Thymus (tissue), 11 donors: ENCODE measurements around the gene MYLK3. TPM values are rescaled to one million over a fixed set of nuclear protein-coding genes. Genes with fewer than 3 reads are reported as not detected.

Source experiments
- DNase-seq, 9 donors: peaks; one replicate each; pipeline ENCODE4 v3.0.0-alpha.2; 2013; ENCODE audit warnings: low spot score in 9 of 9, low read depth in 6 of 9, missing footprints in 1 of 9
- H3K27ac ChIP-seq, 2 donors: one replicate each; pipeline ENCODE4 v1.5.1; 2013; ENCODE audit warnings: control low read depth in 1 of 2, low read depth in 1 of 2, low read length in 1 of 2, mild to moderate bottlenecking in 1 of 2, moderate library complexity in 1 of 2
- H3K27me3 ChIP-seq, 2 donors: one replicate each; pipeline ENCODE4 v1.5.1; 2013; ENCODE audit warnings: low read length in 1 of 2; ENCODE audit not compliant: control insufficient read depth in 2 of 2, insufficient read depth in 1 of 2
- H3K36me3 ChIP-seq, 2 donors: one replicate each; pipeline ENCODE4 v1.5.1; 2013; ENCODE audit warnings: low read length in 1 of 2, mild to moderate bottlenecking in 1 of 2, moderate library complexity in 1 of 2; ENCODE audit not compliant: control insufficient read depth in 2 of 2, insufficient read depth in 2 of 2
- H3K4me1 ChIP-seq, 2 donors: one replicate each; pipeline ENCODE4 v1.5.1; 2013; ENCODE audit warnings: low read length in 2 of 2; ENCODE audit not compliant: control insufficient read depth in 2 of 2, insufficient read depth in 2 of 2
- H3K4me3 ChIP-seq, 2 donors: one replicate each; pipeline ENCODE4 v1.5.1; 2013; ENCODE audit warnings: low read length in 2 of 2, control low read depth in 1 of 2, mild to moderate bottlenecking in 1 of 2
- H3K9me3 ChIP-seq, 2 donors: one replicate each; pipeline ENCODE4 v1.5.1; 2013; ENCODE audit warnings: low read length in 1 of 2, mild to moderate bottlenecking in 1 of 2; ENCODE audit not compliant: control insufficient read depth in 2 of 2, insufficient read depth in 1 of 2
- WGBS: extraction: QIAGEN DNeasy Blood & Tissue Kit; methylation state at CpG from one replicate; pipeline ENCODE4 v1.1.7; 2013; 5-methylcytosine and 5-hydroxymethylcytosine counted together
- polyA plus RNA-seq: library from polyadenylated mRNA; stranded (reverse); fragments of 200-250 nt; gene quantifications from one replicate; pipeline ENCODE4 v1.2.3, GENCODE V29; 2013
- total RNA-seq: library from RNA; stranded (reverse); fragments of 120-200 nt; gene quantifications from one replicate; pipeline ENCODE4 v1.2.4, GENCODE V29; 2013
- donor health status: healthy.

Gene MYLK3
- total and polyA plus RNA-seq, 2 donors, result 0.09 to 0.21 TPM

DNA sequence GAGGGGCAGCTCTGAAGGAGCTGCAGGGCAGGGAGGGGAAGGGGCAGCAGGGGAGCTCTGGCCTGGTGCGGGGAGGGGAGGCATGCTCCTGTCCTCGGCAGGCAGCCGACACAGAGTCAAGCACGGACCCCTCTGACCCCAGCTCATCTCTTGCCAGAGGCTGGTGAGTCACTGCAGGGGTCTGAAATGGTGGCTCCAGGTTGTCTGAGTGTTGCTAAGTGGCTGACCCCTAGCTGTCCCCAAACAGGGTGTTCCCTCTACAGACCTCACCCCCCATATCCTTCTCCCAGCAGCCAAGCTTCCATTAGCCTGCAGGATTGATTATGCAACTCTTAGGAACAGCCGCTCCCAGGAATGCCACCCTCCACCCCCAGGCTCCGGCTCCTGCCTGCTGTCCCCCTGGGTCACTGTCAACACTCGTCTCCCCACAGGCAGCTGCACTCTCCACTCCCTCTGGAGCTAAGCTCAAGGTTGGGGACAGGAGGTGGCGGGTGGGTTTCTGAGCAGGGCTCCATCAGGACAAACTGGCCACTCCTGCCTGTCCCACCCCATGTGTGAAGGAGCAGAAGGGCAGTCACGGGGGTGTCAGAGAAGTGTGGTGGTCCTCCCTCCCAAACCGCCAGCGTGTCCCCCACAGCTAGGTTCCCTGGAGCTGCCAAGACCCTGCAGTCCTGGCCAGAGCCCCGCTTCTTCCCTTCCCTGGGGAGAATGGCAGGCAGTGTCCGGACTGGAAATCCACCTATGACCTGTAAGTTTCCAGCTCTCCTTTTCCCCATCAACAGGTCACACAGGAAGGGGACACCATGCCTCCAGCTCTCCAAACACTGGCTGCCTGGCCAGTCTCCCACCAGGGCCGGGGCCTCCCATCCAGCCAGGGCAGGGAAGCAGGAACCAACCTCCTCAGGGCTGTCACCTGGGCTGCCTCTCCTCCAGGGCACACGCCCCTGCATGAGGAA is 1.0 kb downstream of the MYLK3 start:
- H3K27me3 ChIP-seq, result no peaks in the 10 kb centered on the region
- no peak for DNase-seq

DNA sequence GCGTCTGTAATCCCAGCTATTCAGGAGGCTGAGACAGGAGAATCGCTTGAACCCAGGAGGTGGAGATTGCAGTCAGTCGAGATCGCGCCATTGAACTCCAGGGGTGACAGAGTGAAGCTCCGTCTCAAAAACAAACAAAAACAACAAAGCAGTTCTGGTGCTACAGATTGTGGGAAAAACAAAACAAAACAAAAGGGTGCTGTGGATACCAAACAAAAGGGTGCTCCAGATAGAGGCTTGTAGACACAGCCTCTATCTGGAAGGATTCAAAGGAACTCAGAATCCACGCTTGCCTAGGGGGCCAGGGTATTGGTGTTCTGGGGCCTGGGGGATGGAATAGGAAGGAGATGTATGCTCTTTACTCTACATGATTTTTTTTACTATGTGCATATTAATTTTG is 2.5 kb downstream of the MYLK3 start:
- Histone ChIP-seq H3K4me1 (no peaks in the 10 kb centered on the region), H3K4me3 (no peak overlapping the region), H3K36me3 (no peaks in the 10 kb centered on the region), H3K27me3 (no peaks in the 10 kb centered on the region), H3K9me3 (no peaks in the 10 kb centered on the region), H3K27ac (no peak overlapping the region)
- WGBS, result 97% methylated on average over 7 of the region's 7 CpGs
- DNase-seq, result no peak

More for the DNA sequence above, 1.0 kb downstream of the MYLK3 start:
- no peak overlapping the region for H3K27ac ChIP-seq
- WGBS, result 96% methylated on average over 15 of the region's 15 CpGs
- H3K9me3 ChIP-seq, result no peaks in the 10 kb centered on the region
- no peaks in the 10 kb centered on the region for H3K36me3 ChIP-seq
- no peaks in the 10 kb centered on the region for H3K4me1 ChIP-seq
- no peak overlapping the region for H3K4me3 ChIP-seq

DNA sequence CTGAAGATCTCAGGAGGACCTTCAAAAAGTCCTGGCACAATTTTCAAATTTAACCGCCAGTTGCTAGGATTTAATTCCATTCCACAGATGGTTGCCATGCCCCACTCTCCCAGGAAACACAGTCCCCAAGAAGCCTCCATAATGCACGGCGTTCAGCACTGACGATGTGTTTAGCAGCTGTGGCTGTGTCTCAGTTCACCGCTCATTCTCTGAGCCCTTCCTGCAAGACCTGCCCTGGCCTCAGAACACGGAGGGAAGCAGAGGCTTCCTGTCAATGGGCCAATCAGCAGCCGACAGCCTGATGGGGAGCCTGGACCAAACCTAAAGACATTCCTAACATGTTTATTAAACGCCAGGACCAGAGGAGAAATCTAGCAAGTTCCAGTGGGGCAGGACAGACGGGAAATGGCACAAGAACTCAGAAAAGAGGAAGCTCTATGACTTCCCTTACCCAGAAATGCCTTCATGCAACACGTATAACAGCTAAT is 4.9 kb downstream of the MYLK3 start:
- no peaks in the 10 kb centered on the region for H3K36me3 ChIP-seq
- peak in 3 of 9 donors; percentile 5 to 36 (median 13) for DNase-seq
- H3K27me3 ChIP-seq, result no peaks in the 10 kb centered on the region
- H3K27ac ChIP-seq, result peak overlapping the region in 1 of 2 donors; percentile 37
- H3K4me3 ChIP-seq, result no peak overlapping the region
- no peaks in the 10 kb centered on the region for H3K4me1 ChIP-seq
- no peaks in the 10 kb centered on the region for H3K9me3 ChIP-seq
- WGBS, result 39% methylated on average over 10 of the region's 10 CpGs

DNA sequence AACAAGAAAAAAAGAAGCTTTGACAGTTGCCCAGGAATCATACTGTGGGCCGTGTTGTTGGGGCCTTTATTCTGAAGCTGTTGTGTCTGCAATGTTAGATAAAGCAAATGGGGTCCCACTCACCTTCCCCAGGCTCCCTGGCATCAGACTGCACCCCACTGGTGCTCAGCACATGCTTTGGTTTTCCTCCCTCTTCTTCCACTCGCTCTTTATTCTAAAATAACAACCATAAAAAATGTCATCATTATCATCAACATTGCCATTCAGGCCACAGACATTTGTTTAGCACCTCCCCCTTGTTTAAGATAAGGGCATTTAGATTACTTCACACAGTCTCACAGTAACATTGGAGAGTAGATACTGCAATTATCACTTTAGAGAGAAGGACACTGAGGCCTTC is 8.2 kb downstream of the MYLK3 start:
- no peak overlapping the region for H3K4me3 ChIP-seq
- H3K27me3 ChIP-seq, result no peaks in the 10 kb centered on the region
- no peak overlapping the region for H3K27ac ChIP-seq
- no peaks in the 10 kb centered on the region for H3K4me1 ChIP-seq
- WGBS, result 99% methylated on average over 2 of the region's 2 CpGs
- no peak for DNase-seq
- H3K36me3 ChIP-seq, result no peaks in the 10 kb centered on the region
- no peaks in the 10 kb centered on the region for H3K9me3 ChIP-seq

DNA sequence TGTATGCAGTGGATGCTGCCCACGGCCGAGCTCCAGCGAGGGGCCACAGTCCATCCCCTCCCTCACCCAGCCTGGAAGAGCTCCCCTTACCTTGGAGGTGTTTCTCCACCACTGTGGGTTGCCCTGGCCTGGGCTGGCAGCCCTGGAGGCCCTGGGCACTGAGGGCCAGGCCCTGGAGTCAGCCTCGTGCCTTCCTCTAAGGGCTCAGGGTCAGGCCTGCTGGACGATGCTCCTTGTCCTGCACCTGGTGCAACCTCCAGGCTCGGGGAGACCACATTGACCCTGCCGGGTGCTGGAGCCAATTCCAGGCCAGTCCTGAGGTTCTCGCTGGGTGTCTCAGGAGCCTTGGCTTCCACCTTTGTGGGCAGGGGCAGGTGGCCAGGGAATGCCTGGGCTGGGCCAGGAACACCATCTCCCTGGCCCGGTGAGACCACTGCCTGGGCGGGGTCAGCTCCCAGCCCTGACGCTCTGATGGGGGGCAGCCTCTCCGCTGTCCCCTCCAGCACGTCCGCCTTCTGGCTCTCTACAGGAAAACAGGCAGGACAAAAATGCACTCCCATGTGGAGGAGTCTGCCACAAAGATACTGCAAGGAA is 10.4 kb downstream of the MYLK3 start:
- Histone ChIP-seq H3K27me3 (no peaks in the 10 kb centered on the region), H3K36me3 (no peaks in the 10 kb centered on the region), H3K27ac (no peak overlapping the region), H3K4me1 (no peaks in the 10 kb centered on the region), H3K9me3 (no peaks in the 10 kb centered on the region), H3K4me3 (no peak overlapping the region)
- no peak for DNase-seq
- 95% methylated on average over 14 of the region's 14 CpGs for WGBS

DNA sequence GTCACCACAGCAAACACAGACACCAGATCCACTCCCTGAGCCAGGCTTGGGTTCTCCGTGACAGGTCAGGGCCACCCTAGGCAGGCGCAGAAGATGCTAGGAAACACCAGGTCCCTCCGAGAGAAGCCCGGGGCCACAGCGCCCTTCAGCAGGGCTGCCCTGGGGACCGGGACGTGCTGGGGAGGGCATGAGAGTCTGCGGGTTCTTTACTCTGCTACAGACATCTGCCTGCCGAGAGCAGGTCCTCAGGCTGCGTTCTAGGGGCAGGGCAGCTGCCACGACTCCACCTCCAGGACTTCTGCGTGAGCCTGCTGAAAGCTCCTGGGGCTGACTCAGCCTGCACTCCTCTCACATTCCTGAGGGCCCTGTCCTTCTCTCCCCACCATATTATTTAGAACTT is 11.4 kb downstream of the MYLK3 start:
- Histone ChIP-seq H3K4me3 (no peak overlapping the region), H3K27me3 (no peaks in the 10 kb centered on the region), H3K36me3 (no peaks in the 10 kb centered on the region), H3K27ac (no peak overlapping the region), H3K9me3 (no peaks in the 10 kb centered on the region), H3K4me1 (no peaks in the 10 kb centered on the region)
- WGBS, result 95% methylated on average over 12 of the region's 12 CpGs
- DNase-seq, result no peak

DNA sequence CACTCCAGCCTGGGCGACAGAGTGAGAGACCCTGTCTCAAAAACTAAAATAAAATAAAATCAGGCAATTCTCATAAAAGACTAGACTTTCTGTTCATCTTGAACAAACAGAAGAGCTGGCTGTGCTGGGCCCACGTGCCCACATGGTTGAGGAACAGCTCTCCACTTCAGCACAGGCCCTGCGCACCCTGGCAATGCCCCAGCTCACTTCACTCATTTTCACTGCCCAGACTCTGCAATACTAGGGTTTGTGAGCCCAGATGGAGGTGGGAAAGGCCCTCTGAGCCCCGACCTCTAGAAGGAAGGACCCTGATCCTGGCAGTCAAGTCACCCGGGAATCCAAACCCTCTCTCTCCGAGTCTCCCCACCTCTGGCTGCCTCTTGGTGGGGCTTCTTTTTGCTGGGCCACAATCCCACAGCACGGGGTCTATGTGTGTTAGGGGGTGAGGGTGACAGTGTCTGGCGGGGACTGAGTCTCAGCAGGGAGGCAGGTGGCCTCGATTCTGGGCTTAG is 14.8 kb downstream of the MYLK3 start:
- Histone ChIP-seq H3K9me3 (no peaks in the 10 kb centered on the region), H3K4me1 (no peaks in the 10 kb centered on the region), H3K4me3 (no peak overlapping the region), H3K27ac (no peak overlapping the region), H3K27me3 (no peaks in the 10 kb centered on the region), H3K36me3 (no peaks in the 10 kb centered on the region)
- 92% methylated on average over 9 of the region's 9 CpGs for WGBS
- DNase-seq, result no peak

DNA sequence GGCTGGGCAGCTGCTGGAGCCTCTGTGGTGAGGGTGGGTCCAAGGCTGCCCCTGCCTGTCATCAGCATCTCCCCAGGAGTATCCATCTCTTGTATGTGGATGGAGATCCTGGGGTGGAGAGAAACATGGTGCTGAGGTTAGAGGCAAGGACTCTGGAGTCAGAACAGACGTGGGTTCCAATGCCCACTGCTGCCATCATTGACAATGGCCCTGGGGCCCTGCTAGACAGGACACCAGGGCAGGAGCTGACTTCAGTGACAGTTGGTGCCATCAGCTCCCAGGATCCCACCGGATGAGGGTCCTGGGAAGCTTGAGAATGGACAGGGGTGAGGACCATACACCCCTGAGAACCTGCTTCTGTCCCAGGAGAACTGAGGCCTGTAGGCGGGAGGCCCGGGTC is 15.6 kb downstream of the MYLK3 start:
- H3K9me3 ChIP-seq, result no peaks in the 10 kb centered on the region
- H3K36me3 ChIP-seq, result no peaks in the 10 kb centered on the region
- no peaks in the 10 kb centered on the region for H3K27me3 ChIP-seq
- no peaks in the 10 kb centered on the region for H3K4me1 ChIP-seq
- H3K4me3 ChIP-seq, result no peak overlapping the region
- H3K27ac ChIP-seq, result no peak overlapping the region
- 94% methylated on average over 4 of the region's 4 CpGs for WGBS
- DNase-seq, result no peak
